DOHH2 (cell line): ENCODE results near the gene NQO2.

Source experiments
- H3F3A ChIP-seq: fragments of 200-600 bp; sonication (generic), shearing (Covaris generic); 2 replicates; pipeline ENCODE4 v1.6.0; 2016; ENCODE audit warnings: antibody characterized with exemption, mild to moderate bottlenecking; ENCODE audit not compliant: control insufficient read depth, insufficient read depth
- H3K27ac ChIP-seq: fragments of 200-600 bp; sonication (generic); 2 replicates; pipeline ENCODE4 v1.5.1; 2014; ENCODE audit warnings: low read depth, mild to moderate bottlenecking, low read length, moderate library complexity
- H3K27me3 ChIP-seq: fragments of 200-600 bp; sonication (generic); 2 replicates; pipeline ENCODE4 v1.6.1; 2014; ENCODE audit warnings: mild to moderate bottlenecking, low read length, mixed read lengths; ENCODE audit not compliant: control insufficient read depth
- H3K36me3 ChIP-seq: fragments of 200-600 bp; sonication (generic); 2 replicates; pipeline ENCODE4 v1.6.1; 2014; ENCODE audit warnings: mild to moderate bottlenecking, low read length, moderate library complexity, mixed read lengths; ENCODE audit not compliant: control insufficient read depth
- H3K4me1 ChIP-seq: fragments of 200-600 bp; sonication (generic); 2 replicates; pipeline ENCODE4 v1.6.1; 2014; ENCODE audit warnings: mild to moderate bottlenecking, low read length, mixed read lengths; ENCODE audit not compliant: control insufficient read depth
- H3K4me2 ChIP-seq: fragments of 200-600 bp; sonication (generic); 2 replicates; pipeline ENCODE4 v1.6.0; 2014; ENCODE audit warnings: mild to moderate bottlenecking, low read length, moderate library complexity
- H3K4me3 ChIP-seq: fragments of 200-600 bp; sonication (generic); 2 replicates; pipeline ENCODE4 v1.5.1; 2014; ENCODE audit warnings: mild to moderate bottlenecking, low read length, mixed read lengths
- H3K79me2 ChIP-seq: fragments of 200-600 bp; sonication (generic); 2 replicates; pipeline ENCODE4 v1.6.1; 2014; ENCODE audit warnings: mild to moderate bottlenecking, low read length, mixed read lengths; ENCODE audit not compliant: control insufficient read depth
- H3K9me2 ChIP-seq: fragments of 200-600 bp; sonication (generic); replicated peaks from 2 replicates; pipeline ENCODE4 v1.6.1; 2014; ENCODE audit warnings: mild to moderate bottlenecking, low read length, mixed read lengths; ENCODE audit not compliant: control insufficient read depth
- H3K9me3 ChIP-seq: fragments of 200-600 bp; sonication (generic); 2 replicates; pipeline ENCODE4 v1.6.1; 2014; ENCODE audit warnings: antibody characterized with exemption, low read length, mixed read lengths; ENCODE audit not compliant: control insufficient read depth, insufficient read depth
- H4K20me1 ChIP-seq: fragments of 200-600 bp; sonication (generic); 2 replicates; pipeline ENCODE4 v1.6.0; 2014; ENCODE audit warnings: low read depth, mild to moderate bottlenecking, antibody characterized with exemption, low read length, moderate library complexity; ENCODE audit not compliant: control insufficient read depth, insufficient read depth
- CTCF ChIP-seq: fragments of 200-600 bp; sonication (generic); IDR thresholded peaks from one replicate; pipeline ENCODE4 v1.5.1; 2014; ENCODE audit warnings: antibody characterized with exemption, mild to moderate bottlenecking, low read depth, low read length; ENCODE audit not compliant: poor library complexity, severe bottlenecking
- EZH2phosphoT487 ChIP-seq: fragments of 200-600 bp; sonication (generic); IDR thresholded peaks from 2 replicates; pipeline ENCODE4 v1.6.1; 2017; ENCODE audit warnings: borderline replicate concordance, mild to moderate bottlenecking, antibody characterized with exemption, low read length, moderate library complexity, mixed read lengths

NQO2 gene

GRCh38 chr6:2980465-2980855, 19.2 kb upstream of the NQO2 start:
- no peaks in the 10 kb centered on the region for H3K9me3 ChIP-seq
- no peak overlapping the region for H3K27ac ChIP-seq
- no peak overlapping the region for H3K4me3 ChIP-seq
- H3K9me2 ChIP-seq, result no peaks in the 10 kb centered on the region
- no peaks in the 10 kb centered on the region for H3F3A ChIP-seq
- no peaks in the 10 kb centered on the region for H3K4me1 ChIP-seq
- no peak for TF ChIP-seq EZH2phosphoT487
- no peak for TF ChIP-seq CTCF
- H3K79me2 ChIP-seq, result no peaks in the 10 kb centered on the region
- H3K4me2 ChIP-seq, result no peak overlapping the region
- no peaks in the 10 kb centered on the region for H3K36me3 ChIP-seq
- no peaks in the 10 kb centered on the region for H4K20me1 ChIP-seq
- peaks cover 51% of the 10 kb centered on the region for H3K27me3 ChIP-seq

DNA sequence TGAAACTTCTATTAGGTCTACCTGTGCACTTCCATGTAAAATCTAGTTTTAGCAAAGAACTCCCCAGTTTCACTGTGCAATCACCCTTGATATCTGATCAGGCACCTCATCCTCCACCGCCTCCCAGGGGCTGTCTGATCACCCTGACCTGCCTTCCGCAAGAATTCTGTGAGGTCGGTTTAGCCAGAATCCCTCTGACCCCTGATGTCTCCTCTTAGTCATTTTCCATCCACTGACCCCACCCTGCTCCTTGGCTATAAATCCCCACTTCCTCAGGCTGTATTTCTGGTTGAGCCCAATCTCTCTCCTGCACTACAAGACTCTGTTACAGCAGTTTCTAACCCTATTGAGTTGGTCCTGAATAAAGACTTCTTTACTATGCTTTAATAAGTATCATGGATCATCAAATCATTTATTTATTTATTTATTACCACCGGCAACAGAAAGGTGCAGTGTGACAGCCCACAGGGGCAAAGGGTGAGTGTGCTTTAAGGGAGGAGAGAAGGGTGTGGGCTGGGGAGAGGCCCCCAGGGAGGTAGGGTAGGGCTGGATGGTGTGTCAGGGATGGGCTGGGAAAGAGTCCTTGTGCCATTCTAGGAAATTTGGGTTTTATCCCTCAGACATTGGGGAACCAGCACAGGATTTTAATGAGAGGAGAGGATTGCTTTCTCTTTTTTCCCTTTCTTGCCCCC, 17.1 kb upstream of the NQO2 start:
- Histone ChIP-seq H3K79me2 (no peaks in the 10 kb centered on the region), H4K20me1 (no peaks in the 10 kb centered on the region), H3F3A (no peaks in the 10 kb centered on the region), H3K4me1 (no peaks in the 10 kb centered on the region), H3K4me3 (no peak overlapping the region), H3K27me3 (peaks cover 39% of the 10 kb centered on the region), H3K36me3 (no peaks in the 10 kb centered on the region), H3K27ac (no peak overlapping the region), H3K9me3 (no peaks in the 10 kb centered on the region), H3K9me2 (no peaks in the 10 kb centered on the region), H3K4me2 (no peak overlapping the region)
- TF ChIP-seq CTCF (no peak), EZH2phosphoT487 (no peak)

DNA sequence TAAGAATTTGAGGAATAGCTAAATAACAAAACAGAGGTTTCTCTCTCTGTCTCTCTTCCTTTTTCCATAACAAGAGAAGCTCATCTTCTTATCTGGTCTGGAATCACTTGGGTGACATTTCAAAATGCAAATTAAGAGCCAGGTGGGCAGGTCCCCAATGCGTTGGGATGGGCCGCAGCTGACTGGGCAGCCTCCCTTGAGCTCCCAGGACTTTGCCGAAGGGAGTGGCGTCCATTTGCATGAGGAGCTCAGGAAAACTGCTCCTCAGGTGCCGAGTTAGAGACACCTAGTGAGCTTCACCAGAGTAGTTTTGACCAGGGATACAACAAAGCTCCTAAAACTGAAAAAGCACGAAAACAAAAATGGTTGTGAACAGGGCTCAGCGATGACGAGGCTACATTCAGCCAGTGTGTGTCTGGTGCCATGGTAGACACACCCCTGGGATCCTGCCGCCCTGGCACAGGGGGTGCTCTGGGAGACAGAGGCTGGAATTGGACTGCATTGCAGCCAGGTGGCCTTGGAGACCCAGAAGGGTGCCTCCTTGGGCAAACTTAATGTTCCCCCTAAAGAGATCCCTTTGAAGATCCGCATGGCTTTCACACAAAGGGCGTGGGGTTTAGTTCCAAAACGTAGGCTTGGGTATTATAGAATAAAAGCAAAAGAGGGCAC, 14.8 kb upstream of the NQO2 start:
- H4K20me1 ChIP-seq, result no peaks in the 10 kb centered on the region
- peaks cover 9% of the 10 kb centered on the region for H3K4me1 ChIP-seq
- no peaks in the 10 kb centered on the region for H3K79me2 ChIP-seq
- no peak for TF ChIP-seq CTCF
- TF ChIP-seq EZH2phosphoT487, result no peak
- H3K9me3 ChIP-seq, result no peaks in the 10 kb centered on the region
- no peaks in the 10 kb centered on the region for H3K36me3 ChIP-seq
- H3K27ac ChIP-seq, result no peak overlapping the region
- H3K4me2 ChIP-seq, result no peak overlapping the region
- H3K27me3 ChIP-seq, result peaks cover 33% of the 10 kb centered on the region
- no peak overlapping the region for H3K4me3 ChIP-seq
- peaks cover 10% of the 10 kb centered on the region for H3F3A ChIP-seq
- H3K9me2 ChIP-seq, result no peaks in the 10 kb centered on the region
